CD14-positive monocyte (primary cell): Measurements from ENCODE around the gene MIPEP. TPM values are rescaled to one million over a fixed set of nuclear protein-coding genes. Genes with fewer than 3 reads are reported as not detected.
A peak's percentile ranks its signal among the peaks of the same experiment; 100 is the strongest.

Source experiments
- DNase-seq, 3 donors: peaks; one replicate each; pipeline ENCODE4 v3.0.0-alpha.2; 2011 to 2022
- H2AFZ ChIP-seq: 2 replicates; pipeline ENCODE4 v1.6.0; 2012; ENCODE audit warnings: mild to moderate bottlenecking, low read depth, low read length, inconsistent platforms; ENCODE audit not compliant: insufficient read depth, poor library complexity, severe bottlenecking
- H3K27ac ChIP-seq, 2 donors: 1 replicate in 1 of 2; 2 replicates in 1 of 2; pipeline ENCODE4 v1.5.1; 2012 to 2013; ENCODE audit warnings: low read length in 2 of 2, control low read depth in 1 of 2, inconsistent platforms in 1 of 2, low read depth in 1 of 2, mild to moderate bottlenecking in 1 of 2
- H3K27me3 ChIP-seq, 2 donors: one replicate each; pipeline versions ENCODE4 v1.6.0 to v1.6.1; 2011 to 2013; ENCODE audit warnings: low read length in 2 of 2; ENCODE audit not compliant: control insufficient read depth in 2 of 2, insufficient read depth in 2 of 2
- H3K36me3 ChIP-seq, 2 donors: replicated peaks in 1 of 2; 1 replicate in 1 of 2; 2 replicates in 1 of 2; pipeline versions ENCODE4 v1.5.1 to v1.6.1; 2012 to 2013; ENCODE audit warnings: low read length in 2 of 2, control low read depth in 1 of 2, inconsistent platforms in 1 of 2, mild to moderate bottlenecking in 1 of 2; ENCODE audit not compliant: insufficient read depth in 2 of 2, control insufficient read depth in 1 of 2
- H3K4me1 ChIP-seq, 2 donors: 1 replicate in 1 of 2; 2 replicates in 1 of 2; pipeline versions ENCODE4 v1.5.1 to v1.6.1; 2012 to 2013; ENCODE audit warnings: low read length in 2 of 2, control low read depth in 1 of 2, inconsistent platforms in 1 of 2, mild to moderate bottlenecking in 1 of 2, moderate library complexity in 1 of 2; ENCODE audit not compliant: insufficient read depth in 2 of 2, control insufficient read depth in 1 of 2
- H3K4me2 ChIP-seq: replicated peaks from 2 replicates; pipeline ENCODE3; 2012; ENCODE audit warnings: low read length, moderate library complexity, mild to moderate bottlenecking; ENCODE audit not compliant: poor library complexity, severe bottlenecking; ENCODE audit errors: extremely low read depth
- H3K4me3 ChIP-seq, 3 experiments: fragments of 200-600 bp in 1 of 3; sonication (generic) in 1 of 3; replicated peaks in 1 of 3; 1 replicate in 2 of 3; 2 replicates in 1 of 3; pipeline ENCODE4 v1.5.1; 2011 to 2013; ENCODE audit warnings: low read length in 3 of 3, mild to moderate bottlenecking in 3 of 3, control low read depth in 2 of 3, low read depth in 2 of 3, inconsistent platforms in 1 of 3, moderate library complexity in 1 of 3
- H3K79me2 ChIP-seq: 2 replicates; pipeline ENCODE4 v1.6.0; 2012; ENCODE audit warnings: mild to moderate bottlenecking, control low read depth, inconsistent platforms, low read length, moderate library complexity; ENCODE audit not compliant: insufficient read depth
- H3K9ac ChIP-seq: 2 replicates; pipeline ENCODE4 v1.6.0; 2017; ENCODE audit warnings: low read length, mild to moderate bottlenecking; ENCODE audit not compliant: insufficient read depth, poor library complexity, severe bottlenecking
- H3K9me3 ChIP-seq, 2 donors: replicated peaks in 1 of 2; 1 replicate in 1 of 2; 2 replicates in 1 of 2; pipeline versions ENCODE4 v1.5.1 to v1.6.1; 2012 to 2013; ENCODE audit warnings: low read length in 2 of 2, control low read depth in 1 of 2; ENCODE audit not compliant: control insufficient read depth in 1 of 2, insufficient read depth in 1 of 2
- H4K20me1 ChIP-seq: 2 replicates; pipeline ENCODE4 v1.6.0; 2012; ENCODE audit warnings: mild to moderate bottlenecking, low read length, control low read depth, moderate library complexity; ENCODE audit not compliant: insufficient read depth
- H3K27ac Mint-ChIP-seq, 7 donors: one replicate each; pipeline ENCODE4 v1.8.0; 2020; ENCODE audit warnings: mild to moderate bottlenecking in 7 of 7, mixed read lengths in 7 of 7, moderate library complexity in 6 of 7, inconsistent platforms in 2 of 7
- H3K27me3 Mint-ChIP-seq, 3 donors: one replicate each; pipeline ENCODE4 v1.8.0; 2021 to 2022; ENCODE audit warnings: low read depth in 3 of 3, mild to moderate bottlenecking in 3 of 3, mixed read lengths in 3 of 3, moderate library complexity in 3 of 3, inconsistent platforms in 1 of 3
- H3K36me3 Mint-ChIP-seq, 2 donors: one replicate each; pipeline ENCODE4 v1.8.0; 2020; ENCODE audit warnings: mixed read lengths in 2 of 2, inconsistent platforms in 1 of 2, mild to moderate bottlenecking in 1 of 2
- H3K4me1 Mint-ChIP-seq: one replicate; pipeline ENCODE4 v1.8.0; 2020; ENCODE audit warnings: mild to moderate bottlenecking, mixed read lengths
- H3K4me3 Mint-ChIP-seq, 2 donors: one replicate each; pipeline ENCODE4 v1.8.0; 2020; ENCODE audit warnings: mild to moderate bottlenecking in 2 of 2, mixed read lengths in 2 of 2, moderate library complexity in 1 of 2
- H3K9me3 Mint-ChIP-seq, 7 donors: one replicate each; pipeline ENCODE4 v1.8.0; 2020 to 2022; ENCODE audit warnings: mixed read lengths in 7 of 7, mild to moderate bottlenecking in 6 of 7, moderate library complexity in 6 of 7, inconsistent platforms in 2 of 7
- WGBS: methylation state at CpG from one replicate; pipeline ENCODE4 v1.1.5; 2013; ENCODE audit warnings: missing lambda C conversion rate; ENCODE audit not compliant: insufficient coverage; 5-methylcytosine and 5-hydroxymethylcytosine counted together
- intact Hi-C, 2 donors: fragments of 100-400 bp; cut with micrococcal nuclease; formaldehyde crosslinking; loops; one replicate each; pipeline versions ENCODE4 v1.15.0 to v1.15.1; 2023
- polyA plus RNA-seq, 3 donors: library from polyadenylated mRNA; depleted of rRNA in 1 of 3; unstranded in 2 of 3; stranded (reverse) in 1 of 3; fragments of 300-500 nt in 2 of 3; fragments of >200 nt in 1 of 3; fragmentation: Illumina TruSeq in 2 of 3; gene quantifications; 1 replicate in 2 of 3; 2 replicates in 1 of 3; pipeline ENCODE4 v1.2.3, GENCODE V29; 2012 to 2021
- TF ChIP-seq, protein P1 (sequence below): fragments of 200-600 bp; IDR thresholded peaks from one replicate; pipeline ENCODE4 v1.8.0; 2022; ENCODE audit warnings: antibody characterized with exemption, mild to moderate bottlenecking

The MIPEP gene
- polyA plus RNA-seq, 3 donors = 1.2 to 9.9 (median 7.7) TPM

DNA sequence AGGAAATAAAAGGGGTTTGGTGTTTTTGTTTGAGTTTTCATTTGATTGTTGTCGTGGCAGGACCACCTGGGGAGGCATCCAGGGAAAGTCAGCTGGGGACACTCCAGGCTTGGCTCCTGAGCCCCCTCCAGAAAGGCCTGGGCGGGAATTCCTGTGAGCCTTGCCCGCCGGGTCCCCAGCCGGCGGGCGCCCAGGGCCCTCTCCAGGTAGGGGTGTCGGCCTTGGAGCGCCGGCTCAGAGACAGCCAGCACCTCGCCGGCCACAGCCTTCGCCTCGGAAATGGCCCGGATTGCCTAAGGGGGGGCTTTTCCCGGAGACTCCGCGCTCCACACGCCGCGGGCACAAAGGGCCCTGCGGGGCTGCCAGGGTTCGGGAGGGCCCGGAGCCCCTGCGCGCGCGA is 194.0 kb downstream of the MIPEP start:
- no peak for DNase-seq
- Histone ChIP-seq H2AFZ (peak overlapping the region; percentile 84), H3K4me1 (peaks cover 7 to 10% of the 10 kb centered on the region in 2 donors), H3K9me3 (no peaks in the 10 kb centered on the region), H3K36me3 (no peaks in the 10 kb centered on the region), H3K27ac (no peak overlapping the region), H3K4me2 (peak overlapping the region; percentile 71), H3K27me3 (no peaks in the 10 kb centered on the region), H3K4me3 (peak overlapping the region in 1 of 3 experiments; percentile 63), H3K9ac (peak overlapping the region; percentile 51), H3K79me2 (no peaks in the 10 kb centered on the region), H4K20me1 (no peaks in the 10 kb centered on the region)
- WGBS = 85% methylated on average over 28 of the region's 28 CpGs
- peaks cover 1 to 6% (median 4%) of the 10 kb centered on the region in 3 donors for H3K27me3 Mint-ChIP-seq
- no peak overlapping the region for H3K27ac Mint-ChIP-seq
- intact Hi-C loops = no loop called here
- H3K9me3 Mint-ChIP-seq = peaks cover 0 to 3% (median 0%) of the 10 kb centered on the region in 7 donors
- no peaks in the 10 kb centered on the region for H3K36me3 Mint-ChIP-seq
- TF ChIP-seq, protein P1, sequence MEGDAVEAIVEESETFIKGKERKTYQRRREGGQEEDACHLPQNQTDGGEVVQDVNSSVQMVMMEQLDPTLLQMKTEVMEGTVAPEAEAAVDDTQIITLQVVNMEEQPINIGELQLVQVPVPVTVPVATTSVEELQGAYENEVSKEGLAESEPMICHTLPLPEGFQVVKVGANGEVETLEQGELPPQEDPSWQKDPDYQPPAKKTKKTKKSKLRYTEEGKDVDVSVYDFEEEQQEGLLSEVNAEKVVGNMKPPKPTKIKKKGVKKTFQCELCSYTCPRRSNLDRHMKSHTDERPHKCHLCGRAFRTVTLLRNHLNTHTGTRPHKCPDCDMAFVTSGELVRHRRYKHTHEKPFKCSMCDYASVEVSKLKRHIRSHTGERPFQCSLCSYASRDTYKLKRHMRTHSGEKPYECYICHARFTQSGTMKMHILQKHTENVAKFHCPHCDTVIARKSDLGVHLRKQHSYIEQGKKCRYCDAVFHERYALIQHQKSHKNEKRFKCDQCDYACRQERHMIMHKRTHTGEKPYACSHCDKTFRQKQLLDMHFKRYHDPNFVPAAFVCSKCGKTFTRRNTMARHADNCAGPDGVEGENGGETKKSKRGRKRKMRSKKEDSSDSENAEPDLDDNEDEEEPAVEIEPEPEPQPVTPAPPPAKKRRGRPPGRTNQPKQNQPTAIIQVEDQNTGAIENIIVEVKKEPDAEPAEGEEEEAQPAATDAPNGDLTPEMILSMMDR = no peak
- H3K4me1 Mint-ChIP-seq = peaks cover 11% of the 10 kb centered on the region
- peak overlapping the region in 1 of 2 donors; percentile 81 for H3K4me3 Mint-ChIP-seq

DNA sequence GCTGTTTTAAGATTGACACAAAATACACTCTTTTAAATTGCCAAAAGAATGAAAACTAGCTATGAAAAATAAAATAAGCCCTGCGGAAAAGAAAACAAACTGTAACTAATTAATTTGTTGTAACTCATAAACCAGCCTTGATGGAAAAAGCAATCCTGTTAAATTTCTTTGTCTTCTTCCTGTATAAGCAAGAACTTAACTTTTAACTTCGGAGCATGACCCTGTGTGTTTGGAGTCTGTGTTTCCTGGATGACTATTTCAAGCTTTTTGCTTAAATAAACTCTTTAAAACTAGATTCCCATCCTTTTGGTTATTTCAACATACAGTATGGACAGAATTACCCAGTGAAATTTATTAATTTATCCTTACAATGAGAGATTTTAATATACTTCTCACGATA is 196.4 kb downstream of the MIPEP start:
- H3K4me1 Mint-ChIP-seq = peaks cover 11% of the 10 kb centered on the region
- WGBS = no CpG with 5 or more reads among the region's 3 CpGs
- no peak overlapping the region for H2AFZ ChIP-seq
- H3K79me2 ChIP-seq = no peaks in the 10 kb centered on the region
- no peak overlapping the region for H3K27ac Mint-ChIP-seq
- H3K36me3 ChIP-seq = no peaks in the 10 kb centered on the region
- no peak overlapping the region for H3K27ac ChIP-seq
- H3K4me1 ChIP-seq = peaks cover 7 to 10% of the 10 kb centered on the region in 2 donors
- H3K9ac ChIP-seq = no peak overlapping the region
- no peak overlapping the region for H3K4me3 Mint-ChIP-seq
- H3K36me3 Mint-ChIP-seq = no peaks in the 10 kb centered on the region
- TF ChIP-seq, protein P1 = no peak
- H3K27me3 ChIP-seq = no peaks in the 10 kb centered on the region
- H4K20me1 ChIP-seq = no peaks in the 10 kb centered on the region
- intact Hi-C loops = no loop called here
- H3K4me3 ChIP-seq = no peak overlapping the region
- H3K4me2 ChIP-seq = no peak overlapping the region
- H3K9me3 ChIP-seq = no peaks in the 10 kb centered on the region
- DNase-seq = no peak
- H3K27me3 Mint-ChIP-seq = peaks cover 1 to 4% (median 3%) of the 10 kb centered on the region in 3 donors
- peaks cover 0 to 3% (median 0%) of the 10 kb centered on the region in 7 donors for H3K9me3 Mint-ChIP-seq
